Stimulated activated CD8-positive, alpha-beta memory T cell treated with anti-CD3 and anti-CD28 coated beads, Interleukin-4, amount 100 ng/mL, for 4 hours (primary cell): Measurements from ENCODE around the gene SLC22A23.

Experiments
- DNase-seq, 2 donors: peaks; one replicate each; pipeline ENCODE4 v3.0.0-alpha.2; 2020; ENCODE audit warnings: low read depth in 2 of 2, low spot score in 1 of 2

Gene SLC22A23

DNA sequence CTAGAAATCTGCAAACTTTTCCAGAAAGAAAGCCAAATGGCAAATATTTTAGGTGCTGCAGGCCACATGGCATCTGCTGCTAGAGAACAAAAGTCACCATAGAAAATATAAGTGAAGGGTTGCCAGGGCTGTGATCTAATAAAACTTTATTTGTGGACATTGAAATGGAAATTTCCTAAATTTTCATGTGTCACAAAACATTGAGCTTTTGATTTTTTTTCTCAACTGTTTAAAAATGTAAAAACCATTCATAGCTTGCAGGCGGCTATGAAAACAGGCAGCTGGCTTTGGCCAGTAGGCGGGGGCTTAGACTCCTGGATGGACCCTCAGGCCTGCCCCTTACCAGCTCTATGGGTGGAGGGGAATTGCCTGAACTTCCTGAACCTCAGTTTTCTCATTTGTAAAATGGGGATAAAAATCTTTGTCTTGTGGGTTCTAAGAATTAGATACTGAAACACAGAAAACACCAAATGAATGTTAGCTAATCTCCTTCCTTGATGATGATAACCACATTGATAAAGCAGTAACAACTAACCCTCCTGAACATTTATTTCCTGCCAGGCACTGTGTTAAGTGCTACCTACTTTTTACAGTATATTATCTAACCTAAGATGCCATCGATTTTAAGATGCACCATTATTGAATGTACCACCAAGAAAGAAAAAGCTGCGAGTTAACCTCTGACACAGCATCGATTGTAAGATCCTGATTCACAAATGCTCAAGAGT, 85.5 kb downstream of the SLC22A23 start:
- no peak for DNase-seq

DNA sequence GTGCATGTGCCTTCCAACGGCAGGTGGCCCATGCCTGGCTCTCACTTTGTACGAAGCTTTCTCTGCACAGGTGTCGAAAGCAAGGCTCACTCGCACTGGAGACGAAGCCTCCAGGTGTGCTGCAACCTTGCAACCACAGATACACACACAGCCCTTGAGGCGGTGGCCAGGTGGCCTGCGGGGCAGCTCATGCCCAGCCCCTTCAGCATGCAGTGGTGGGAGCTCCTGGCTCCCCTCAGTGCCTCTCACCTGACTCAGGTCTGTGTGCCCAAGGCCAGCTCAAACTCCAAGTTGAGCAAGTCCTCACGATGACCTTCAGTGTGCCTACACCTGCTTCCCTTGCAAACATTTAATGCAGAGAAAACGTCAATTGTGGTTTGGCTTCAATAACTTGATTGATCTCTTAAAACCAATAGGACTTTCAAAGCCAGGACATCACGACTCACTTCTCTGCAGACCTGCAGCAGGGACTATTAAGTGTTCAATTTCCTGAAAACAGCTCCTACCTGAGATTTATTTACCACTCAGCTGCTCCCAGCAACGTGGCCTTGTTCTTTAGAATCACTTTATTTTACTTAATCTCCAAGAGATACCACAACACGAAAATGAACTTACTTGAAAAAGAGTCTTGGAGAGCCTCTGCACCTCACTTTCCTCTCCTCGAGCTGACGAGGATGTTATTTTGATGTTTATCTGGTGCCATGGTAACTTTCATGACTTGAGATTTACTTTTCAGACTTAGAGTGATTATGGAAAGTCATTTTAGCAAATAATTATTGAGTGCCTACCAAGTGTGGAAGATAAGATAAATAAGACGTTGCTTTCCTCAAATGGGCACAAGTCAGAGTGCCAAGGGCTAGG, 86.3 kb downstream of the SLC22A23 start:
- no peak for DNase-seq

DNA sequence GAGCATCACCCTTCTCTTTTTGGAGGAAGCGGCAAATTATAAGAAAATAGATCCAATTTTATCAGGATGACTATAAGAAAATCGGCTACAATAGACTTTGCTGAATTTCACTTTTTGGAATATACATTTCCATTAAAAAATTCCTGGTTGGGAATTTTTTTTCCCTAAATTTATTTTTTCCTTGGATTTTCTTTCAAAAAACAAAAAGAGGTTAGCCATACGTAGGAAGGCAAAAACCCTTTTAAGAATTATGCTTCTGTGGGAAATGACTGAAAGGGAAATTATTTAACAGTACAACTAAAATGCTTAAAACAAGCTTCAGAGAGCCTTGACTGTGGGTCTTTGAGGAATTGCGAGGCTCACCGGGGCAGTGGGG, 86.9 kb downstream of the SLC22A23 start:
- DNase-seq, result no peak

DNA sequence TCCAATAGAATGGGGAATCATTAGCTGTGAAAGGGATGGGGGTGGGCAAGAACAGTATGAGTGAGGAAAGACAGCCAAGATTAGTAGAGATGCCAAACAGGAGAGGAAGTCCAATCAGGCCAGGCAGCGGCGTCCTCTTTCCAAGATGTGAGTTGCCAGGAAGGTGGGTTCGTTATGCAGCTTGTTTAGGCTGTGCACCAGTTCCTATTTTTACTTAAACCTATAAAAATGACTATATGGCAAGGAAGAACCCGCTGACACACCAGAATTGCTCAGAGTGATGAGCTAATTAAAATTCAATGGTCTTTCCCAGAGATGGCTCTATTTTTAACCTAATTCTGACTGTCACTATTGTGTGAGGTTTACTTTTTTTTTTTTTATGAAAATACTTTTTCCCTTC, 88.2 kb downstream of the SLC22A23 start:
- DNase-seq, result no peak

DNA sequence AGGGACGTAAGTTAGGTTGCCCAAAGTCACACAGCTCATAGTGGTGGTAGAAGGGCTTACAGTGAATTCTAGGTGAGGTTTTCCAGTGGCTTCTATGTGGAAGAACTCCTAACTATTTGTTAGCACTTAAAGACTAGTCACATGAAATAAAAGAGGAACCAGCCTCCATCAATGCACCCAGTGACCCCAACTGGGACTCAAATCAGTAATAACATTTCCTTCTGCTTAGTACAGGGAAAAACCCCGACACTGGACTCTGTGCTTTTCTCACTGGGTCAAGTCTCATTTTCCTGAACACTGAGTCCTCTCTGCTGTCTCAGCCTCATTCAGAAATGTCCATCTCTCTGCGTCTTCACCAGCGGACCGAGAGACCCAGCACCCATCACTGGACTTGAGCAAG, 89.2 kb downstream of the SLC22A23 start:
- DNase-seq, result no peak

DNA sequence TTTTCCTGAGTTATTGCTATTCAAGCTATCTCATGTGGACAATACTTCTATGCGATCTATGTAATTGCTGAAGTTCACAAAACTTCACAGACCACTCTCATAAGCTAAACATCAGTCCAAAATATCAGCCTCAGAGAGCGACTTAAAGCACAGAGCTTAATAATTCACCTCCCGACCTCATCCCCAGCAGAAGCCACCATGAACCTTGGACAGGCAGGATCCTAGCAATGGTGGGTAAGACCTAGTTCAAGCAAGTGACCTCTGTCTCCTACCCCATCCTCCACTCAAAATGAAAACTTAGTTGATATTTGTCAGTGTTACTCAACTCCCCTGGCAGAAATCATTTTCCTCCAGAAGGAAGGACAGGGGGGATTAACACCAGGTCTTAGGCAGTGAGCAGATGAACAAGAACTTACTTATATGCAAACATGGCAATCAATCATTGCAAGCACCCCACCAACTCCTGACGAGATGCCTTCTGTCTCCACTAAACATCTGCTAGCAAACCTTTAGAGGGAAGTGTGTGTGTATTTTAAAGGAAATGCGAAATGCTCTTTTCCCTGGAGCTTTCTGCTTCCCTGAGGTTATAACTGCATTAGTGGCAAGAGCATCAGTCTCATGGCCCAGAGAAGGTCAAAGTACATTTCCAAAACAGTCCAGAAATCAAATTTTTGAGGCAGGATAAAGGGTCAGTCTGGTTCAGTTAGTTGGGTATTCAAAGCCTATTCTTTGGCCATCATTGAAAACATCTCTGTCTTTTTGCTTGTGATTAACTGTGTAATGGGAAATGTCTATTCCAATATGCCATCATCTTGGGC, 90.0 kb downstream of the SLC22A23 start:
- DNase-seq, result no peak

DNA sequence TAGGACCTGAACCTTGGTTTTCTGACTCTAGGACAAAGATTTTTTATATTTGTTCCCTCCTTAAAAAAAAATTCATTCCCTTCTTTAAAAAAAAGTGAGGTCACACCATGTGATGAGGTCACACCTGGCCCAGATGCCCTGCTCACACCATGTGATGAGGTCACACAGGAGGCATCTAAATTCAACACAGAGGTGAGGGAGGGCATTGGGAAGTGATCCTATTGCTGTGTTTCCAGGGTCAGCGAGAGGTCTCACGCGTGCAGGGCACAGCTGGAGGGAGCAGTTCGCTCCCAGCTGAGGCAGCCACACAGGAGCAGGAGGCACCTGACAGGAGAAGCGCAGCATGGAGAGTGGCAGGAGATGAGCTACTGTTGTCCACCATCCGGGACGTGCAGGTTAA, 92.5 kb downstream of the SLC22A23 start:
- no peak for DNase-seq

DNA sequence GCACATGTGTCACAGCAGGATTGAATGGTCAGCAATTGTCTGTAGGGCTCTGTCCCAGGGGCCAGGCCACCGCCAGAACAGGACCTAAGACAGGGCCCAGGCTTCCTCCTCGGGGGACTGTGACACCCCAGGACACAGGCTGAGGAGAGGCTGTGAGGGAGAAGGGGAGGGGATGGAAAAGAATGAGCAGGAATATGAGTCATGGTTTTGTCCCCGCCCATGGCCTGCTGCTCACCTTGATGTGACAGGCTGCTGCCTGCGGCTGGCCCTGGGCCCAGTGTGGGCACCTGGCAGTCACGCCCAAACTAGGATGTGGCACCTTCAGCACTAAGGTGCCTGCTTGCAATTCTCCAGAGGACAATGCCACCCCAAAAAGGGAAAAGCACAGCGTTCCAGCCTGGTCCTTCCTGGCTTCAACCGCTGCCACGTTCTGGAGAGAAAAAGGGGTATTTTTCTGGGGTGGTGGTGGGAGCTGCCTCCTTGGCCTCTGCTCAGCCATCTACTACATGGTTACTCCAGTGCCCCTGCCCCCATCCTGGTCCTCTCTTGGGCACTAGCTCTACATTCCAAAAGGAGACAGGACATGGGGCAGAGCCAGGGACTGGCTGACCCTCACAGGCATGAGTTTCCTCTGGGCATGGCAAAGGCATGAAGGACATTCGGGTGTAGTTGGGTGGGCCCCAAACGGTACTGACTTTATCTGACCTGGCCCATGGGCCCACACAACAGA, 93.4 kb downstream of the SLC22A23 start:
- DNase-seq, result no peak

DNA sequence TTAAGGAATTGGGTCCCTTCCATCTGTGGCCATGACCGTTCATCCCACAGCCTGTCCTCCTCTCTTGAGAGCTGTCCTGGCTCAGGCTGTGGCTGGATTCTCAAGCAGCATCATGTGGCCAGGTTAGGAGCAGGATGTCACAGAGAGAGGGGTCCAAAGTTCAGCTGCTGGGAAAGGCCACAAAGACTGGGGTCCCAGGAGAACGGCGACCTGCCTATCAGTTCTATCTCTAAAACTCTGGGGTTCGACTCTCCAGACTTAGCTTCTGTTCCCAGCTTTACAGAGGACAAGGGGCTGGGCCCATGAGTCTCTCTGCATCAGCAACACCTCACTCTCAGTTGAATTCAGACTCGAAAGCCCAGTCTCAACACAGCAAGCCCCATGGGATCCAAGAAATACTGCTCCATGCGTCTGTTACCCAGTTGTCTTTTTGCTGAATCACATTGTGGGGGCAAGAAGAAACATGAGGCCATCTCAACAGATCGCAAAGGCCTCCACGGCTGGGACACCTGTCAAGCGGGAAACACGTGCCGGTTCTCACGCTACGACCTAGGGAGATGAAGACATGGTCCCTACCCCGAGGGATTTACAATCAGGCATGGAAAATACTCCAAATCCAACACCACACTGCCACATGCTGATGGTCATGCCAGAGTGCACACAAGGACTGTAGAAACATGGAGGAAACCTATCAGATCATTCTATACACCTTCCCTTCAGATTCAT, 95.4 kb downstream of the SLC22A23 start:
- DNase-seq, result no peak

DNA sequence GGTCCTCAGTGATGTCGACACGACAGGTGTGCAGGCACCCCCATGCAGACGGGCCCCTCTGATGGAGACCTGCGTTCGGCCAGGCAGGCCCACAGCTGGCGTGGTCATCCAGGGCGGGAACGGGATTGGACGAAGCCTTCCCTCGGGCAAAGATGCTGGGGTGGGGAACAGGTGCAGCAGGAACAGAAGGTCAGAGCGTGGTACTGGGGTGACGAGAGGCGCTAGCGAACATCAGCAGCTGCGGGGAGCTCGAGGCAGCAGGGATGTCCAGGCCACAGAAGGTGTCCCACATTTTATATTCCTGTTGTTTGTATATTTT, 96.2 kb downstream of the SLC22A23 start:
- no peak for DNase-seq

DNA sequence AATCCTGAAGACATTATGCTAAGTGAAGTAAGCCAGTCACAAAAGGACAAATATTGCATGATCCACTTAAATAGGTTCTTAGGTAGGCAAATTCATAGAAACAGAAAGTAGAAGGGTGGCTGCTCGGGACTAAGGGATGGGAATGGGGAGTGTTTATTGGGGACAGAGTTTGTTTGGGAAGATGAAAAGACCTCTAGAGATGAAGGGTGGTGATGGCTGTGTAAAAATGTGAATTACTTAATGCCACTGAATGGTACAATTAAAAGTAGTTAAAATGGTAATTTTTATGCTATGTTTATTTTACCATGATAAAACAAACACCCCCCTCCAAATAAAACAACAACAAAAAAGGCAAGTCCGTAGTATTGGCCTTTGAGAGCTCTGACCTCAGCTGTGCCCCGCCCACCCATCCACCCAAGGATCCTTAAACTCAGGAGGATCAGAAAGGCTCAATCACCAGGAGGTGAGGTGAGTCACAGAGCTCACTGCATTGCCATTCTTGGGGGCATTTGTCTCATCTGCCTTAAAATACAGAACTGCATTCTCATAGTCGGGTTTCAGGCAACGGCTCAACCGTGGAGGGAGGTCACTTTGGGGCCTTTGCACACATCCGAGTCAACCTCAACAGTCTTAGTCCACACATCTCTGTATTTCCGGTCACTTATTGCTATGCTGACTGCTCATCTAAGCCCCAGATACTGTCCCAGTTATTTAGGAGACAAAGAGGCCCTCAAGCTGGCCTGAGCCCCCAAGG, 96.7 kb downstream of the SLC22A23 start:
- DNase-seq, result no peak

DNA sequence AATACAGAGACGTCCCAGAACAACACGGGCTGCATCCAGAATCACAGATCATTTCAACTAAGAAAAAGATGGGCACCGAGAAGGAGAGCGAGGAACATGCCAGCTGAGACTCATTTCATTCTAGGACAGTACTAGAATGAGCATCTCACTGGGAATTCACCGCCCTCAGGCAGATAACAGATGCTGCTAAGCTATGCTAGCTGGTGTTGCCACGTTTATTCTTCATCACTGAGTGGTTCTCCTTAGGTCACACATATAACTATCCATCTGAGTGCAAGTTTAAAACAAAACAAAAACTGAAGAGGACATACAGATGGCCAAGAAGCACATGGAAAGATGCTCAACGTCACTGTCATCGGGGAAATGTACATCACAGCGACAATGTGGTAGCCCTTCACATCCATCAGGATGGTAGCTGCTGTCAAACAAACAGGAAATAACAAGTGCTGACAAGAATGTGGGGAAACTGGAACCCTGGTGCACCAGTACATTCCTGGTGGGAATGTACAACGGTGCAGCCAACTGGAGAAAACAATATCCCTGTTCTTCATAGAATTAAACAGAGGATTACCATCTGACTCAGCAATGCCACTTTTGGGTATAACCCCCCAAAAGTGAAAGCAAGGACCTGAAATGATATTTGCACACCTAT, 97.6 kb downstream of the SLC22A23 start:
- no peak for DNase-seq

DNA sequence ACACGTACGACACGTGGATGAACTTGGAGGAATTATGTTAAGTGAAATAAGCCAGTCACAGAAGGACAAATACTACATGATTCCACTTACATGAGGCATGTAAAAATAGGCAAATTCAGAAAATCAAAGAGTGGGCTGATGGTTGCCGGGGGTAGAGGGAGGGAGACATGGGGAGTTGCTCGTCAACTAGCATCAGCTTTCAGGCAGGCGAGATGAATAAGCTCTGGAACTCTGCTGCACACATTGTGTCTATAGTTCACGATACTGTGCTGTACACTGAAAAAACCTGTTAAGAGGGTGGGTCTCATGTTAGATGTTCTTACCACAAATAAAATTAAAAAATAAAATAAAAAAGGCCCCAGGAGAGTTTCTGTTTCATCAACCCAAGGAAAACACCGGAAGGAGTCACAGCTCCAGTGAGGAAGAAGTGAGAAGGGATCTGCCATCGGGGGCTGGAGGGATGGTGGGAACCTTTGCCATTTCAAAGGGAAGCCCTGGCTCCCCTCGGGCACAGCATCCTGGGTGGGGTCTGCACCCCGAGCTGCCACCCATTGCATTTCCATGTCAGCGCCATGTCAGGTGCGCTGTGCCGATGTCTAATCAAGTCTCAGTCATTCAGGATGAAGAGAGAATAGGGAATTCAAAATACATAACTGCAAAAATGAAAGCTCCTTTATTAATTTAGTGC, 98.3 kb downstream of the SLC22A23 start:
- no peak for DNase-seq

DNA sequence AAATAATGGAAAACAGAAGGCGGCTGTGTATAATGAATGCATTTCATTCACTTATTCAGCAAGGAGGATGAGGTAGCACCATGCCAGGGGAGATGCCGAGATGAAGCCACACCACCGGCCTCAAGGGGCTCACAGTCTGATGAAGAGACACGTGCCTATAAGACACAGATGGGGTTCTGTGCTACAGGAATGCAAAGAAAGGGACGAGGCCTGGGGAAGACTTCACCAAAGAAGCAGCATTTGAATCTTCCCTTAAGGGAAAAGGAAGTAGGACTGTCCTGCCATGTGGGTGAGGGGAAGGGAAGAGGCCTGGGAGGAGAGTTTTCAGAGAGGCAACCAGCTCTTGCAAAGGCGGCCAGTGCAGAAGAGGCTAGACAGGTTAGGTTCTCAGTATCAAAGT, 99.2 kb downstream of the SLC22A23 start:
- DNase-seq, result no peak

DNA sequence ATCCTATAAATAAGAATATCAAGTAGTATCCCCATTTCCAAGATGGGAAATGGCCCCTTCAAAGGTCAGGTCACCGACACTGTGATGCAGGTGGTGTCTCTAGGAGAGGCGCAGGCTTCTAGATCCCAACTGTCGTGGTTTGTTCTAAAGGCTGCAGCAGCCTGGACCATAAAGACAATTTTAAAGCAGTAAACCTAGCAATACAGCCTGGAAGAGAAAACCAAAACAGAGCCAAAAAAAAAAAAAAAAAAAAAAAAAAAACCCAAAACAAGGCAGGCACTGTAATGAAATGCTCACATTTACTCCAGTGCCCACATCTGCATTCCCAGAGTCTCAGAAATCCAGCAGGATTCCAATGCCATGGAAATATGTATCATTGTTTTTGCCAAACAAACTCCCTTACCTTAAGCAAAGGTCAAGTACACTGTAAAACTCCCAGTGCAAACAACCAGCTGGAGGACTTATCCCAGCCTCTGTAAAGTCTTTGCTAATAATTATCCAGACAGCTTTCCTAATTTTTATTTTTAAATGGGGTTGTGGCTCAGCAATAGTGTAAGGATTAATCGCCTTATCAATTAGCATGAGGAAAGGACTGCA, 99.9 kb downstream of the SLC22A23 start:
- no peak for DNase-seq

DNA sequence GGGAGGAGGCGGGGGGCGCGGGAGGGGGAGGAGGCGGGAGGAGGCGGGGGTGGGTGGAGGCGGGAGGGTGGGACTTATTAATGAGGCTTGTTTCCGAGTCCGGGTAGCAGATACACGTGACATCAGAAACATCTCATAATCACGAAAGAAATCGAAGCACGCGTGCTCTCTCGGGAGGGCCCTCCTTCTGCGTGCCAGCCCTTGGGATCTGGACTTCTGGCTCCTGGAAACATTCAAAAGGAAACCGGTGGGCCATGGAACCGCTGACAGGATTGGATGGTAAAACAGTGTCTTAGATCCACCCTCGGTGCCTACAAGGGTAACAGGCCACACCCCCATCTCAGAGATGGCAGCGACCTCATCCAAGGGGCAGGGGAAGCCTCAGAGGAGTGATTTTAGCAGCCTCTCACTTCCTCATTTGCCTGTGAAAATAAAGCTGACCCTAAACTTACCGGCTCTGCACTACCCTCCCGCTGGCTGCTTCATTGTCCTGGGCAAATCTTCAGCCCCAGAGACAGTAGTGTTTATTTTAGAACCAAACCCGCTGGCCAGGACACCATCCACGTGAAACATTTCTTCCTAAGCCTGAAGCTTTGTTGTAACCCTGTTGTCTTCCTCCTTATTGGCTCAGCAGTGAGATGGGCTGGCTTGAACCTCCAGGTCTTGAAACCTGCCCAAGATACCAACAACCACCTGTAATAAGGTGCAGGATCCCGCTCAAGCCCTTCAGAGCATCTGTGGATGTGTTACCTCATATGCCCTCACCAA, 100.6 kb downstream of the SLC22A23 start:
- DNase-seq, result peak; percentile 10 to 21

DNA sequence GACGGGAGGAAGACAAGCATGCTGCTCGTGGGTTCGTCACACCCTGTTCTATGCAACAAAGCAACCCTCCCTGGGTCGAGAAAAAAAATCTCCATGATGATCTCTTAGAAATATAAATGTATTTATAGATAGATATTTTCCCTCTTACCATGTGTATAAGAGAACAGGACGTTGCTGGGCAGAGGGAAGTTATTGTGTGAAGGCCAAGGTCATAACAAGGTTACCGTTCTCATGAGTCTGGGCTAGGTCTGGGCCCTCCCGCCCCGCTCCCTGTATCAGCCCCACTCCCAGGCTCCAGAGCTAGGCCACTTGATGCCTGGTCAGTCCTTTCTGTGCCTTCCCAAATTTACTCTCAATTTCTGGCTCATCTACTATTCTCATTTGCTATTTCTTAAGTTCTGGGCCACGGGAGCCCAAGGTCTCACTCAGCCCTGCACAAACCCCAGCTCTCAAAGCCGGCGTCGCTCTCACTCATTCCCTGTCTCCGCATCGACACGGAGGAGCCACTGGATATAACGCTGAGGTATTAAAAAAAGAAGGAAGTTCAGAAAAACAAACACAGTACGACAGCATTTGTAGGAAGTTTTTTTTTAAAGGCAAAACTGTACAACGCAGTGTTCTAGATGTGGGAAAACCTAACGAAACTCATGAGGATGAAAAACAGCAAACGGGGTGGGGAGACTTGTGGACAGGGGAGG, 101.3 kb downstream of the SLC22A23 start:
- no peak for DNase-seq
